T-cell (primary cell): Measurements from ENCODE around the gene GRM8. TPM values are rescaled to one million over a fixed set of nuclear protein-coding genes. Genes with fewer than 3 reads are reported as not detected.

ENCODE experiments used
- ATAC-seq, 4 experiments: fragments of 200-7000 bp in 3 of 4; fragments of 150-1000 bp in 1 of 4; cut with Tn5 transposase; replicated peaks in 1 of 4; 1 replicate in 3 of 4; 2 replicates in 1 of 4; pipeline ENCODE4 v1.10.0; 2021; ENCODE audit warnings: moderate library complexity in 3 of 4, mild to moderate bottlenecking in 2 of 4, moderate number of reproducible peaks in 1 of 4
- CTCF ChIA-PET, 2 donors: fragments of 300-600 bp; sonication (Branson Sonifier 250); formaldehyde crosslinking; loops; one replicate each; lab custom pipeline; 2022; ENCODE audit warnings: antibody characterized with exemption in 2 of 2; lab: Charles Lee
- POLR2A ChIA-PET, 2 donors: fragments of 300-600 bp; sonication (Branson Sonifier 250); formaldehyde crosslinking; loops; one replicate each; lab custom pipeline; 2022; ENCODE audit warnings: antibody characterized with exemption in 2 of 2; lab: Charles Lee
- DNase-seq, 35 experiments: peaks; one replicate each; pipeline versions ENCODE4 v3.0.0 to v3.0.0-alpha.2; 2013 to 2023
- H3K27ac ChIP-seq: one replicate; pipeline ENCODE4 v1.5.1; 2013; ENCODE audit warnings: low read length
- H3K27me3 ChIP-seq, 2 experiments: replicated peaks in 1 of 2; 1 replicate in 1 of 2; 2 replicates in 1 of 2; pipeline versions ENCODE4 v1.6.1 to v1.7.0; 2013; ENCODE audit warnings: low read length in 1 of 2, mixed read lengths in 1 of 2; ENCODE audit not compliant: control insufficient read depth in 2 of 2, insufficient read depth in 2 of 2; ENCODE audit errors: extremely low read depth in 1 of 2
- H3K36me3 ChIP-seq, 2 donors: 1 replicate in 1 of 2; 2 replicates in 1 of 2; pipeline versions ENCODE4 v1.6.1 to v1.7.0; 2013; ENCODE audit warnings: low read length in 1 of 2; ENCODE audit not compliant: control insufficient read depth in 2 of 2, insufficient read depth in 1 of 2; ENCODE audit errors: extremely low read depth in 1 of 2
- H3K4me1 ChIP-seq, 2 experiments: 1 replicate in 1 of 2; 2 replicates in 1 of 2; pipeline versions ENCODE4 v1.6.1 to v1.7.0; 2013; ENCODE audit warnings: low read length in 2 of 2, mixed read lengths in 1 of 2; ENCODE audit not compliant: insufficient read depth in 2 of 2, control insufficient read depth in 1 of 2; ENCODE audit errors: extremely low read depth in 1 of 2
- H3K4me3 ChIP-seq, 2 donors: 1 replicate in 1 of 2; 2 replicates in 1 of 2; pipeline versions ENCODE4 v1.5.1 to v1.7.0; 2013; ENCODE audit warnings: mild to moderate bottlenecking in 2 of 2, low read length in 1 of 2, moderate library complexity in 1 of 2; ENCODE audit not compliant: control insufficient read depth in 1 of 2; ENCODE audit errors: extremely low read depth in 1 of 2
- H3K9me3 ChIP-seq: 2 replicates; pipeline ENCODE4 v1.7.0; 2013
- H3K27ac Mint-ChIP-seq, 2 donors: one replicate each; pipeline ENCODE4 v1.8.0; 2020 to 2021; ENCODE audit warnings: mild to moderate bottlenecking in 2 of 2, mixed read lengths in 2 of 2
- H3K27me3 Mint-ChIP-seq, 2 donors: one replicate each; pipeline ENCODE4 v1.8.0; 2021 to 2022; ENCODE audit warnings: mixed read lengths in 2 of 2
- H3K36me3 Mint-ChIP-seq: one replicate; pipeline ENCODE4 v1.8.0; 2021; ENCODE audit warnings: mixed read lengths
- H3K4me1 Mint-ChIP-seq, 3 donors: one replicate each; pipeline ENCODE4 v1.8.0; 2020 to 2022; ENCODE audit warnings: mixed read lengths in 3 of 3, mild to moderate bottlenecking in 1 of 3
- H3K4me3 Mint-ChIP-seq, 3 donors: one replicate each; pipeline ENCODE4 v1.8.0; 2020 to 2022; ENCODE audit warnings: mild to moderate bottlenecking in 3 of 3, mixed read lengths in 3 of 3, moderate library complexity in 3 of 3
- H3K9me3 Mint-ChIP-seq, 3 donors: one replicate each; pipeline ENCODE4 v1.8.0; 2020 to 2022; ENCODE audit warnings: mixed read lengths in 3 of 3
- WGBS: methylation state at CpG from one replicate; pipeline ENCODE4 v1.1.5; 2013; ENCODE audit warnings: missing lambda C conversion rate; ENCODE audit not compliant: insufficient coverage; 5-methylcytosine and 5-hydroxymethylcytosine counted together
- total RNA-seq, 35 experiments: library from RNA in 6 of 35; stranded (reverse) in 6 of 35; fragments of 120-200 nt in 1 of 35; gene quantifications; one replicate each; pipeline versions ENCODE4 v1.2.1 to v1.2.4 and lab custom pipeline; 2013 to 2026

Gene GRM8
- total RNA-seq, 5 donors from 2014 or later (not counting 1 experiment from before 2014, with no cell fraction given): not detected

- no peaks in the 10 kb centered on the region for H3K4me1 Mint-ChIP-seq
Observed at GRCh38 chr7:126845331-126845730, 407.4 kb downstream of the GRM8 start.

GRCh38 chr7:126843883-126844282 is 408.9 kb downstream of the GRM8 start:
- DNase-seq (no peak), ATAC-seq (no peak)
- Mint-ChIP-seq H3K36me3 (no peaks in the 10 kb centered on the region), H3K9me3 (peaks cover 0 to 5% (median 3%) of the 10 kb centered on the region in 3 donors), H3K27ac (no peak overlapping the region), H3K4me1 (no peaks in the 10 kb centered on the region), H3K27me3 (peaks cover 0 to 15% of the 10 kb centered on the region in 2 donors), H3K4me3 (no peak overlapping the region)
- H3K9me3 ChIP-seq: no peaks in the 10 kb centered on the region
- no peaks in the 10 kb centered on the region for H3K27me3 ChIP-seq
- H3K4me1 ChIP-seq: no peaks in the 10 kb centered on the region
- H3K36me3 ChIP-seq: no peaks in the 10 kb centered on the region
- CTCF ChIA-PET: no interaction called here
- POLR2A ChIA-PET: no interaction called here
- H3K4me3 ChIP-seq: no peak overlapping the region
- H3K27ac ChIP-seq: no peak overlapping the region

More at GRCh38 chr7:126845331-126845730, 407.4 kb downstream of the GRM8 start:
- Mint-ChIP-seq H3K36me3 (no peaks in the 10 kb centered on the region), H3K27me3 (peaks cover 0 to 15% of the 10 kb centered on the region in 2 donors), H3K9me3 (peaks cover 0 to 5% (median 5%) of the 10 kb centered on the region in 3 donors), H3K27ac (no peak overlapping the region), H3K4me3 (no peak overlapping the region)
- no peak overlapping the region for H3K4me3 ChIP-seq
- DNase-seq: no peak
- ChIA-PET POLR2A (no interaction called here), CTCF (no interaction called here)
- no peak overlapping the region for H3K27ac ChIP-seq
- H3K36me3 ChIP-seq: no peaks in the 10 kb centered on the region
- H3K27me3 ChIP-seq: no peaks in the 10 kb centered on the region
- ATAC-seq: no peak
- no peaks in the 10 kb centered on the region for H3K4me1 ChIP-seq
- H3K9me3 ChIP-seq: no peaks in the 10 kb centered on the region

GRCh38 chr7:126843336-126843735 is 409.4 kb downstream of the GRM8 start:
- no peak overlapping the region for H3K27ac ChIP-seq

GRCh38 chr7:126842451-126842850 is 410.3 kb downstream of the GRM8 start:
- Histone ChIP-seq H3K4me3 (no peak overlapping the region), H3K4me1 (no peaks in the 10 kb centered on the region), H3K27ac (no peak overlapping the region), H3K9me3 (no peaks in the 10 kb centered on the region), H3K27me3 (no peaks in the 10 kb centered on the region), H3K36me3 (no peaks in the 10 kb centered on the region)
- no peak for ATAC-seq
- no peaks in the 10 kb centered on the region for H3K36me3 Mint-ChIP-seq
- ChIA-PET CTCF (no interaction called here), POLR2A (no interaction called here)
- no peak overlapping the region for H3K4me3 Mint-ChIP-seq
- no CpG with 5 or more reads among the region's 1 CpG for WGBS
- H3K27ac Mint-ChIP-seq: no peak overlapping the region
- H3K4me1 Mint-ChIP-seq: no peaks in the 10 kb centered on the region
- DNase-seq: no peak
- peaks cover 0 to 11% of the 10 kb centered on the region in 2 donors for H3K27me3 Mint-ChIP-seq
- H3K9me3 Mint-ChIP-seq: no peaks in the 10 kb centered on the region

More at GRCh38 chr7:126843336-126843735, 409.4 kb downstream of the GRM8 start:
- Mint-ChIP-seq H3K4me1 (no peaks in the 10 kb centered on the region), H3K27me3 (peaks cover 0 to 15% of the 10 kb centered on the region in 2 donors), H3K36me3 (no peaks in the 10 kb centered on the region), H3K9me3 (peaks cover 0 to 5% (median 0%) of the 10 kb centered on the region in 3 donors), H3K4me3 (no peak overlapping the region), H3K27ac (no peak overlapping the region)
- ATAC-seq (no peak), DNase-seq (no peak)
- ChIA-PET CTCF (no interaction called here), POLR2A (no interaction called here)
- Histone ChIP-seq H3K4me1 (no peaks in the 10 kb centered on the region), H3K36me3 (no peaks in the 10 kb centered on the region), H3K4me3 (no peak overlapping the region), H3K9me3 (no peaks in the 10 kb centered on the region), H3K27me3 (no peaks in the 10 kb centered on the region)
- WGBS: no CpG with 5 or more reads among the region's 2 CpGs

DNA sequence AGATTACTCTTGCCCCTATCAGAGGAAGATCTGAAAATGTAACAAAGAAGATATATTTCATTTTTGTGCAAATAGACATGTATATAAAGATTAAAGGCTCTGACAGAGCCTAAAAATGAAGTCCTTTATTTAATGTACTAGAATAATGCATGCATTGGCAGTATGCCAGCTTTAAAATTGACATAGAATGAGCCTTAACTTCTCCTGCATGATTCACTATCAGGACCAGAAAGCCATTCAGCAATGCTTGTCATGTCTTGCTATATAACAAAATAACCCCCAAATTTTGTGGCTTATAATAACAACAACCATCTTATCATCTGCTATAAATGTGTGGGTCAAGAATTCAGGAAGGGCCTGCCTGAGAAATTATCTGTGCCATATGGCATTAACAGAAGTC is 411.9 kb downstream of the GRM8 start:
- Mint-ChIP-seq H3K27ac (no peak overlapping the region), H3K9me3 (no peaks in the 10 kb centered on the region), H3K4me3 (no peak overlapping the region), H3K27me3 (peaks cover 0 to 14% of the 10 kb centered on the region in 2 donors), H3K36me3 (no peaks in the 10 kb centered on the region), H3K4me1 (no peaks in the 10 kb centered on the region)
- no peaks in the 10 kb centered on the region for H3K36me3 ChIP-seq
- no peak overlapping the region for H3K27ac ChIP-seq
- DNase-seq (no peak), ATAC-seq (no peak)
- POLR2A ChIA-PET: no interaction called here
- H3K4me1 ChIP-seq: no peaks in the 10 kb centered on the region
- H3K27me3 ChIP-seq: no peaks in the 10 kb centered on the region
- H3K9me3 ChIP-seq: no peaks in the 10 kb centered on the region
- H3K4me3 ChIP-seq: no peak overlapping the region
- CTCF ChIA-PET: no interaction called here

GRCh38 chr7:126839624-126840023 is 413.1 kb downstream of the GRM8 start:
- Histone ChIP-seq H3K36me3 (no peaks in the 10 kb centered on the region), H3K9me3 (no peaks in the 10 kb centered on the region), H3K4me1 (no peaks in the 10 kb centered on the region), H3K27me3 (no peaks in the 10 kb centered on the region), H3K27ac (no peak overlapping the region), H3K4me3 (no peak overlapping the region)
- H3K4me3 Mint-ChIP-seq: no peak overlapping the region
- ChIA-PET CTCF (no interaction called here), POLR2A (no interaction called here)
- DNase-seq (no peak), ATAC-seq (no peak)
- no CpG with 5 or more reads among the region's 1 CpG for WGBS
- peaks cover 0 to 8% of the 10 kb centered on the region in 2 donors for H3K27me3 Mint-ChIP-seq
- H3K9me3 Mint-ChIP-seq: no peaks in the 10 kb centered on the region
- no peaks in the 10 kb centered on the region for H3K36me3 Mint-ChIP-seq
- no peaks in the 10 kb centered on the region for H3K4me1 Mint-ChIP-seq
- H3K27ac Mint-ChIP-seq: no peak overlapping the region

DNA sequence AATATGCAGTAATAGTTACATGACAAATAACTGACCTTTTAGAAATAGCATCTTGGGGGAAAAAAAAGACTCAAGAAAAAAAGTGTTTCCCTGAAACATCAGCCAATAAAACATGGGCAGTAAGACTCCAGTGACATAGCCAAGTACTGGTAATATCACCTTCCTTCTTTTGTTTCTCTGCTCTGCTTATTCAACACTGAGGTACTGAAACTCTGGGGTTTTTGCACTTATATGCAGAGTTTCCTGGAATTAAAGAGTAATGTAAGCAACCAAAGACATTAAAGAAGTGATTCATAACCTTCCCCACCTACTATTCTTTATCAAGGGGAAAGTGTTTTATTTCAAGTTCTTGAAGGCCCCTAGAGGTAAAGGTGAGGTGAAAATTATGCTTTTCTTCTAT is 414.5 kb downstream of the GRM8 start:
- POLR2A ChIA-PET: no interaction called here
- ATAC-seq: no peak
- no peaks in the 10 kb centered on the region for H3K36me3 Mint-ChIP-seq

More for the DNA sequence above, 414.5 kb downstream of the GRM8 start:
- H3K27me3 ChIP-seq: no peaks in the 10 kb centered on the region
- H3K27ac Mint-ChIP-seq: no peak overlapping the region
- no peak overlapping the region for H3K27ac ChIP-seq
- no peak overlapping the region for H3K4me3 ChIP-seq
- H3K36me3 ChIP-seq: no peaks in the 10 kb centered on the region
- H3K4me1 Mint-ChIP-seq: no peaks in the 10 kb centered on the region
- CTCF ChIA-PET: no interaction called here
- peaks cover 0 to 8% of the 10 kb centered on the region in 2 donors for H3K27me3 Mint-ChIP-seq
- H3K9me3 ChIP-seq: no peaks in the 10 kb centered on the region
- H3K9me3 Mint-ChIP-seq: no peaks in the 10 kb centered on the region
- H3K4me1 ChIP-seq: no peaks in the 10 kb centered on the region
- DNase-seq: no peak
- H3K4me3 Mint-ChIP-seq: no peak overlapping the region
